Suprapubic skin (tissue), 4 donors: ENCODE measurements around the gene IL3.

ENCODE experiments used
- CTCF ChIP-seq, 2 donors: fragments of 200-600 bp in 1 of 2; fragments of 450-650 bp in 1 of 2; sonication (generic) in 1 of 2; IDR thresholded peaks; one replicate each; pipeline ENCODE4 v1.5.1; 2016 to 2019; ENCODE audit warnings: antibody characterized with exemption in 2 of 2, mild to moderate bottlenecking in 1 of 2, moderate library complexity in 1 of 2
- EP300 ChIP-seq: sonication (generic); formaldehyde crosslinking; IDR thresholded peaks from one replicate; pipeline ENCODE4 v1.6.1; 2017; ENCODE audit warnings: antibody characterized with exemption
- POLR2A ChIP-seq, 2 donors: fragments of 450-650 bp; IDR thresholded peaks; one replicate each; pipeline ENCODE4 v1.6.1; 2017; ENCODE audit warnings: antibody characterized with exemption in 2 of 2, mild to moderate bottlenecking in 2 of 2, moderate library complexity in 2 of 2
- POLR2AphosphoS5 ChIP-seq, 3 donors: sonication (generic); formaldehyde crosslinking; IDR thresholded peaks; one replicate each; pipeline ENCODE4 v1.6.1; 2017; ENCODE audit warnings: antibody characterized with exemption in 3 of 3

GRCh38 chr5:132017738-132018625 is 42.5 kb upstream of the IL3 start:
- TF ChIP-seq CTCF (IDR thresholded peaks at IDR 0.05) (no peak), POLR2AphosphoS5 (IDR thresholded peaks at IDR 0.05) (no peak), POLR2A (IDR thresholded peaks at IDR 0.05) (no peak), EP300 (no peak)
